Mesenchymal stem cell (in vitro differentiated cells and primary cell): Measurements from ENCODE around the gene NEU4.

ENCODE experiments used
- DNase-seq: peaks from one replicate; pipeline ENCODE4 v3.0.0-alpha.2; 2013
- H2AFZ ChIP-seq: one replicate; pipeline ENCODE4 v1.6.1; 2013; ENCODE audit warnings: low read depth, mild to moderate bottlenecking, control low read depth, inconsistent platforms, low read length, moderate library complexity
- H2AK5ac ChIP-seq: 2 replicates; pipeline ENCODE4 v1.6.1; 2013; ENCODE audit warnings: low read length, moderate library complexity, mild to moderate bottlenecking, inconsistent platforms; ENCODE audit not compliant: severe bottlenecking
- H2BK120ac ChIP-seq: one replicate; pipeline ENCODE4 v1.6.1; 2013; ENCODE audit warnings: low read depth, mild to moderate bottlenecking, inconsistent platforms, low read length, moderate library complexity
- H2BK12ac ChIP-seq, 2 experiments: one replicate each; pipeline ENCODE4 v1.6.1; 2013; ENCODE audit warnings: inconsistent platforms in 2 of 2, low read length in 2 of 2, mild to moderate bottlenecking in 2 of 2, moderate library complexity in 2 of 2, control low read depth in 1 of 2
- H2BK15ac ChIP-seq: one replicate; pipeline ENCODE4 v1.6.1; 2013; ENCODE audit warnings: mild to moderate bottlenecking, low read depth, inconsistent platforms; ENCODE audit not compliant: poor library complexity, severe bottlenecking
- H2BK5ac ChIP-seq: 2 replicates; pipeline ENCODE4 v1.6.1; 2013; ENCODE audit warnings: low read depth, mild to moderate bottlenecking, low read length, control low read depth, inconsistent platforms; ENCODE audit not compliant: poor library complexity, severe bottlenecking
- H3K14ac ChIP-seq, 2 experiments: one replicate each; pipeline ENCODE4 v1.6.1; 2013; ENCODE audit warnings: inconsistent platforms in 2 of 2, low read length in 2 of 2, control low read depth in 1 of 2, mild to moderate bottlenecking in 1 of 2, moderate library complexity in 1 of 2
- H3K18ac ChIP-seq, 2 experiments: one replicate each; pipeline ENCODE4 v1.6.1; 2013; ENCODE audit warnings: inconsistent platforms in 2 of 2, low read length in 2 of 2, control low read depth in 1 of 2, low read depth in 1 of 2, mild to moderate bottlenecking in 1 of 2
- H3K23ac ChIP-seq, 2 experiments: one replicate each; pipeline ENCODE4 v1.6.1; 2013; ENCODE audit warnings: inconsistent platforms in 2 of 2, low read length in 2 of 2, mild to moderate bottlenecking in 2 of 2, moderate library complexity in 2 of 2, control low read depth in 1 of 2
- H3K27ac ChIP-seq: 2 replicates; pipeline ENCODE4 v1.5.1; 2013; ENCODE audit warnings: mild to moderate bottlenecking, moderate library complexity, low read length, control low read depth, inconsistent platforms; ENCODE audit not compliant: poor library complexity, severe bottlenecking
- H3K27me3 ChIP-seq, 2 experiments: 2 replicates each; pipeline versions ENCODE4 v1.6.1 to v1.7.0; 2013; ENCODE audit warnings: low read length in 2 of 2, mild to moderate bottlenecking in 2 of 2, moderate library complexity in 2 of 2, control low read depth in 1 of 2, inconsistent platforms in 1 of 2; ENCODE audit not compliant: control insufficient read depth in 1 of 2, insufficient read depth in 1 of 2
- H3K36me3 ChIP-seq, 2 experiments: 2 replicates each; pipeline versions ENCODE4 v1.6.1 to v1.7.0; 2013; ENCODE audit warnings: low read length in 2 of 2, control low read depth in 1 of 2, inconsistent platforms in 1 of 2, low read depth in 1 of 2, mild to moderate bottlenecking in 1 of 2; ENCODE audit not compliant: insufficient read depth in 2 of 2, control insufficient read depth in 1 of 2
- H3K4ac ChIP-seq, 2 experiments: one replicate each; pipeline ENCODE4 v1.6.1; 2013; ENCODE audit warnings: inconsistent platforms in 2 of 2, low read length in 2 of 2, mild to moderate bottlenecking in 2 of 2, moderate library complexity in 2 of 2, control low read depth in 1 of 2, low read depth in 1 of 2
- H3K4me1 ChIP-seq: 2 replicates; pipeline ENCODE4 v1.6.1; 2013; ENCODE audit warnings: low read depth, low read length, control low read depth; ENCODE audit not compliant: control insufficient read depth, insufficient read depth
- H3K4me2 ChIP-seq: 2 replicates; pipeline ENCODE4 v1.6.1; 2013; ENCODE audit warnings: low read length, mild to moderate bottlenecking, inconsistent platforms; ENCODE audit not compliant: poor library complexity, severe bottlenecking
- H3K4me3 ChIP-seq, 2 experiments: 2 replicates each; pipeline versions ENCODE4 v1.5.1 to v1.7.0; 2013; ENCODE audit warnings: low read length in 2 of 2, mild to moderate bottlenecking in 2 of 2, control low read depth in 1 of 2, low read depth in 1 of 2; ENCODE audit not compliant: insufficient read depth in 1 of 2
- H3K79me1 ChIP-seq: replicated peaks from 2 replicates; pipeline ENCODE4 v1.6.1; 2013; ENCODE audit warnings: mild to moderate bottlenecking, control low read depth, low read length, inconsistent platforms; ENCODE audit not compliant: poor library complexity, severe bottlenecking
- H3K9ac ChIP-seq: 2 replicates; pipeline ENCODE4 v1.7.0; 2013; ENCODE audit warnings: mild to moderate bottlenecking, low read length, moderate library complexity
- H3K9me3 ChIP-seq: 2 replicates; pipeline ENCODE4 v1.7.0; 2013; ENCODE audit warnings: mild to moderate bottlenecking, low read length; ENCODE audit not compliant: control insufficient read depth
- H4K8ac ChIP-seq: one replicate; pipeline ENCODE4 v1.6.1; 2013; ENCODE audit warnings: inconsistent platforms, mild to moderate bottlenecking, low read length, moderate library complexity
- H4K91ac ChIP-seq: one replicate; pipeline ENCODE4 v1.6.1; 2013; ENCODE audit warnings: mild to moderate bottlenecking, low read length, inconsistent platforms
- WGBS: methylation state at CpG from one replicate; pipeline ENCODE4 v1.1.7; 2013; ENCODE audit warnings: mixed read lengths; 5-methylcytosine and 5-hydroxymethylcytosine counted together

Gene NEU4

DNA sequence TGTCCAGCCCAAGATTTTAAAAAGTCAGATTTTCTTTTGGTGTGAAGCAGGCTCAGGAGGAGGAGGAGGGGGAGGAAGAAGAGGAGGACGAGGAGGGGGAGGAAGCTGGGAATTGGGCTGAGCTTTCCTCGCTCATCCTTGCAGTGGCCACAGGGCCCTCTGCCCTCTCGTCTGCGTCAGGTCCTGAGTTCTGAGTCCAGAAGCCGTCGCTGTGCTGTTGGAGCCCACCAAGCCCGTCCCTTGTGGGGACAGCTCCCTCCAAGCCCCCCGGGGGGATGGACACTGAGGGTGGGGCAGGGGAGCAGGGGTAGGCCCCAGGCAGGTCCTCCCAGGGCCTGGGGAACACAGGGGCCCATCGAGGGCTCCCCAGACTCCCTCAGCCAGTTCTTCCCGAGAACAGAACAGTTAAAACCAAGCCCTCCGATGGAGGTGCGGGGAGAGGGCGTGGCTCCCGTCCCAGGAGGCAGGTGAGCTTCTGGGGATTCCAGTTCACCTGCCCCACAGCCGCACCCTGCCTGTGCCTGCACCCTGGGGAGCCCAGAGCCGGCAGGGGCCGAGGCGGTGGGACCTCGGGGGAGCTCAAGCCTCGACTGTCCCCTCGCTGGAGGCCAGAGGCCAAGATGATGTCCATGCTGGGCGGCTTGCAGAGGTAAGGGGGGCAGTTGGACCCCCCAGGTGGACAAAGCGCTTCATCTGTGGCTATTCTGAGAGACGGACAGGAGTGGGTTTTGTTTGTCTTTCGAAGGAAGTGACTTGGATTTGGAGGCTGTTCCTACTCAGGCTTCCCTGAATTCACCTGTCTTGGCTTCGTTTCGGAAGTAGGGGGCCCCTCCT lies 32.4 kb upstream of the NEU4 start, which contains the start of gene GAL3ST2:
Gene GAL3ST2 (plus strand): TSS at position 487 of the 834 bp plus-strand sequence. CDS start 134 bp downstream, at position 621.
- Histone ChIP-seq H2AFZ (no peak within 1 kb of the TSS), H3K18ac (no peak within 1 kb of the TSS), H3K27ac (no peak within 1 kb of the TSS), H3K79me1 (no peaks in the 10 kb centered on the region), H4K8ac (no peak within 1 kb of the TSS), H2BK12ac (no peak within 1 kb of the TSS), H4K91ac (peak within 1 kb of the TSS; percentile 11), H3K4ac (no peak within 1 kb of the TSS), H2BK15ac (no peak within 1 kb of the TSS), H3K9me3 (peaks cover 9% of the 10 kb centered on the region), H3K14ac (no peak within 1 kb of the TSS), H3K4me3 (no peak within 1 kb of the TSS), H3K4me2 (no peak within 1 kb of the TSS), H3K9ac (no peak within 1 kb of the TSS), H3K4me1 (peaks cover 36% of the 10 kb centered on the region), H3K23ac (no peak within 1 kb of the TSS), H2AK5ac (no peak within 1 kb of the TSS), H2BK120ac (no peak within 1 kb of the TSS), H3K27me3 (peaks cover 0 to 49% of the 10 kb centered on the region in 2 experiments), H3K36me3 (peaks cover 0 to 4% of the 10 kb centered on the region in 2 experiments), H2BK5ac (no peak within 1 kb of the TSS)
- DNase-seq: no peak
- 81% methylated on average over 27 of the region's 27 CpGs for WGBS

DNA sequence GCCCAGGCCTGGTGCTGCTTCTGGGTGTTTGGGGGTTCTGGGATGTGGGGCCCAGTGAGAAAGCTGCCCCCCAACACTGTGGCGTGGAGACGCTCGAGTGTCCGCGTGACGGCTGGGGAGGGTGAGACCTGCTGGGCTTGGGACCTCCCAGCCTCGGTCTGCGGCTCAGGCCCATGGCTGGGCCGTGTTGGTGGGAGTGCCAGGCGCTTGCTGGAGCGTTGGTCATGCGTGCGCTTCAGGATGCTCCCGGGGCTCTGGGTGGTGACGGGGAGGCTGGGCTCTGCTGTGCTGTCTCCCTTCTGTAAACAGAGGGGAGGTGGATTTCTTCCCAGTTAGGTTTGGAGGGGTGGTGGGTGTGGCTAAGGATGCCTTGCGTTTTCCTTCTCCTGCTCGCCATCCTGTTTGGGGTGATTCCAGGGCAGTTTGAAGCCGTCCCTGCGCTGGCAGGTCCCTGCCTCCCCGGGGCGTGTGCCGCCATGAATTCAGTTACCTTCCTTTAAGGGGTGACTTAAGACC lies 31.8 kb upstream of the NEU4 start:
- Histone ChIP-seq H2BK15ac (no peak overlapping the region), H2BK5ac (no peak overlapping the region), H2BK12ac (no peak overlapping the region), H3K18ac (no peak overlapping the region), H3K14ac (no peak overlapping the region), H3K9ac (no peak overlapping the region), H3K27ac (no peak overlapping the region), H4K91ac (no peak overlapping the region), H3K23ac (no peak overlapping the region), H3K79me1 (no peaks in the 10 kb centered on the region), H3K4ac (no peak overlapping the region), H3K27me3 (peaks cover 0 to 49% of the 10 kb centered on the region in 2 experiments), H2AFZ (no peak overlapping the region), H2AK5ac (no peak overlapping the region), H2BK120ac (no peak overlapping the region), H3K4me1 (peaks cover 33% of the 10 kb centered on the region), H3K4me2 (no peak overlapping the region), H3K4me3 (no peak overlapping the region), H4K8ac (no peak overlapping the region), H3K9me3 (peaks cover 9% of the 10 kb centered on the region), H3K36me3 (peaks cover 0 to 4% of the 10 kb centered on the region in 2 experiments)
- 93% methylated on average over 22 of the region's 22 CpGs for WGBS
- no peak for DNase-seq

DNA sequence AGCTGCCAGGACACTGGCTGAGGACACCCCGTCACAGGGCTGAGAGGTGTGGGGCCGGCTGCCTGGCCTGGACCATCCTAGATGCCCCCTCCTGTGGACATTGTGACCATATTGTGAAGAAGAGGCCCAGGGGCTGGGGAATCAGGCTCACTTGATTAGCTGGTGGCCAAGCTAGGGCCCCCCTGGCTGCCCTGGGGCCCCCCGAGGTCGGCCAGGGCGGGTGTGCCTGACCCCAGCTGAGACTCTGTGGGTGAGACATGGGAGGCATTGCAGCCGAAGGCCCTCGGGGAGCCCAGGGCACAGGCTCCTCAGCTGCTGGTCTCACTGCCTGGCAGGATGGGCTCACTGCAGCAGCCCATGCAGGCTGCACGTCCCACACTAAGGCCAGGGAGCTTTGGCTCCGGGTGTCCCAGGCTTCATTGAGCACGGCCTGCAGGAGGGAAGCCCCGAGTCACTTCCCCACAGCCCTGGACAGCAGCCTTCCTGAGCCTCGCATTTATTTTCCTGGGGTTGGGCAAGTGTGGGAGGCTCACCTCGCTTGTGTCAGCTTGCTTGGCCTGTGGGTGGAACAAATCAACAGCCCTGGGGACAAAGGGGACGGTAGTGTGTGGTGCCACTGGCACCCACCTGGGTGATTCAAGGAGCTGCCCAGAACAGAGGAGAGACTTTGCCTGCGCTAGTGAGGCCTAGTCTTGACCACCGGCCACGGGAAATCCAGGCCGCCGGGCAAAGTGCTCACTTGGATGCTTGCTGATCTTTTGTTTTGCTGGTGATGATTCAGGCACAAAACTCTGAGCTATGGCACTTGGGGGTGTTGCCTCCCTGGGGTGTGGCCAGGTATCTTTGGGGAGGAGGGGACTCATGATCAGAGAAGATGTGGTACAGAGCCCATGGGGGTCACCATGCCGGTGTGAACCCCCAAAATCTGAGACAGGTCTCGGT lies 31.0 kb upstream of the NEU4 start:
- Histone ChIP-seq H3K4me3 (no peak overlapping the region), H2BK15ac (no peak overlapping the region), H3K36me3 (no peaks in the 10 kb centered on the region), H3K23ac (no peak overlapping the region), H2BK120ac (no peak overlapping the region), H3K4ac (no peak overlapping the region), H4K8ac (no peak overlapping the region), H3K4me2 (no peak overlapping the region), H4K91ac (no peak overlapping the region), H3K27ac (no peak overlapping the region), H2BK12ac (no peak overlapping the region), H3K14ac (no peak overlapping the region), H3K9ac (no peak overlapping the region), H3K9me3 (peaks cover 9% of the 10 kb centered on the region), H3K4me1 (peaks cover 32% of the 10 kb centered on the region), H2AK5ac (no peak overlapping the region), H3K18ac (no peak overlapping the region), H3K79me1 (no peaks in the 10 kb centered on the region), H2BK5ac (no peak overlapping the region), H2AFZ (no peak overlapping the region), H3K27me3 (peaks cover 0 to 45% of the 10 kb centered on the region in 2 experiments)
- WGBS: 90% methylated on average over 21 of the region's 21 CpGs
- no peak for DNase-seq
